Activated T-helper 1 cell treated with anti-CD3 and anti-CD28 coated beads, Interleukin-2, amount 50 U/mL, for 16 hours (primary cell): ENCODE results near the gene FAM216A.

Experiments
- DNase-seq, 2 donors: peaks; one replicate each; pipeline ENCODE4 v3.0.0-alpha.2; 2020; ENCODE audit warnings: low read depth in 1 of 2, low spot score in 1 of 2

The FAM216A gene

GRCh38 chr12:110538869-110539622, 70.4 kb downstream of the FAM216A start:
- no peak for DNase-seq
